Measurements from ENCODE around the gene PCBP3.
"Not testable (repeated sequence)": the region's sequence is repeated elsewhere in the genome, so short reads cannot be mapped to it uniquely, and the experiment has no call there.

The PCBP3 gene

DNA sequence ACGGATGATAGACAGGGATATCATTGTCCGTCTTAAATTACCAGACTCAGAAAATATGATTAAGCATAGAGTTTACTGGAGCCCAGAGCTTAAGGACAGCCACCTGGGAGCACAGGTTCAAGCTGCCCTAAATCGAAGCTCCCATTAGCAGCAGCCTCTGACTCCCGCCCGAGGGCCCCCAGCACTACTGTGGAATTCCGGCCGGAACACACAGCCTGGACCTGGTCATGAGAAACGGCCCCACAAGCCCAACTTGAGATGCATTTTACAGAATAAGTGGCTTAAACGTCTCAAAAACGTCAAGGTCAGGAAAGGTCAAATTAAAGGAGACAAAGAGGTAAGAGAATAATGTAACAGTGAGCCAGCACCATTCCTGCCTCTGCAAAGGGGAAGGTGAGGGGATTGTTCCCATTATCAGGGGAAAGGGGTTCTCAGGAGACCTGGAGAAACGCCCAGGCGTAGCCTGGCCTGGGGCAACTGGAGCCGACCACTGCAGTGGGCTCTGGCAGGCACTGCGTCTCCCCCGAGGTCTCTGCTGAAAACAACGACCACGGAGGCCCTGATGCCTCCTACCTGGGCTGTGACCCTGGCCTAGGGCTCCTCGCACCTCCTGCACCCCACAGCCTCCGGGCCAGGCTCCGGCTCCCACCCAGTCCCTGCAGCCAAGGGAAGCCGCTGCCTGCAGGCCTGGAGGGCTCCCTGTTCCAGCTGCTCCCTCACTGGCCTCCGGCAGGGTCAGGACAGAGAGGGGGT, 326.6 kb downstream of the PCBP3 start:
- no peak overlapping the region for H3K4me2 ChIP-seq (ENCODE audit: low read length)
- no peak overlapping the region for H3K4me3 ChIP-seq (ENCODE audit: low read length)
- H3K4me1 ChIP-seq (ENCODE audit: control insufficient read depth, insufficient read depth, low read length) = peaks cover 44% of the 10 kb centered on the region
- no peaks in the 10 kb centered on the region for H3K9me3 ChIP-seq (replicated peaks; ENCODE audit: low read length)
- H3K9ac ChIP-seq (ENCODE audit: low read depth, low read length) = no peak overlapping the region
- H3K27me3 ChIP-seq (ENCODE audit: control insufficient read depth, insufficient read depth, low read length) = no peaks in the 10 kb centered on the region
- H3K36me3 ChIP-seq (ENCODE audit: insufficient read depth, low read length) = no peaks in the 10 kb centered on the region

DNA sequence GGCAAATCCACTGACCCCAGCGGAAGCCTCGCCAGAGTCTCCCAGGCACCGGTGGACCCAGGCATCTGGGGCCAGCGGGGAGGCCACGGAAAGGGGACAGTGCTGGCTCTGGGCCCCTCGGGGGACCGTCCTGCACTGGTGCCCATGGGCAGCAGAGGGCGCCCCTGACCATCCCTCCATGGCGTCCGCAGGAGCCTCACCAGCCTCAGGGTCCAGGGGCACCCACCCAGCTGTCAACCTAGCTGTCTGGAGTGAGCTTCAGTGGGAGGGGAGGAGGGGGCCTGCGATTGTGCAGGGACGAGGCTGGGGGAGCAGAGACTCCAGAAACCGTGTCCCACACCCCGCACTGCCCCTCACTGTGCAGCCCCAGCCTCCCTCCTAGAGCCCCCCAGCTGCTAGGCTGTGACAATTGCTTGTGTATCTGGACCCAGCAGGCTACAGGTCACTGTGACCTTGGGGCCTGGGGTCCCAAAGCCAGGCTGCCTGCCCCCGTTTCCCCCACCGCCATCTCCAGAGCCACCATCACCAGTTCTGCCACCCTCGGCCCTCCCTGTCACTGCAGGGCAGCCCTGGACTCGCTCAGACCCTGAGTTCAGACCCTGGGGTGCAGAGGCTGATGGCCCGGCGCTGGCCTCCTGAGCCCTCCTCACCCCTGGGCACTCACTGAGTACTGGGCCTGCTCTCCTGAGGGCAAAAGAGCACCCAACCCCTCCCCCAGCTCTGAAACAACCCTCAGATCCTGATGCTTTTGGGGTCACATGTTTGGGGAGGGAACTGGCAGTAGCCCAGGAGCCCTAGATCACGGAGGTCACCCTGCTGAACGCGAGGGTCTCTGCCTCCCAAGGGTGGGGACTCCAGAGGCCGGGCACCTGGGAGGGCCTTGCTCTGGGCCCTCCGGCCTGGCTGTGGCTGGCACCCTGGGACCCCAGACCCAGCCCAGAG, 327.4 kb downstream of the PCBP3 start:
- Histone ChIP-seq H3K4me3 (ENCODE audit: low read length) (no peak overlapping the region), H3K9ac (ENCODE audit: low read depth, low read length) (no peak overlapping the region), H3K36me3 (ENCODE audit: insufficient read depth, low read length) (no peaks in the 10 kb centered on the region), H3K4me2 (ENCODE audit: low read length) (no peak overlapping the region), H3K4me1 (ENCODE audit: control insufficient read depth, insufficient read depth, low read length) (peaks cover 46% of the 10 kb centered on the region), H3K9me3 (replicated peaks; ENCODE audit: low read length) (no peaks in the 10 kb centered on the region), H3K27me3 (ENCODE audit: control insufficient read depth, insufficient read depth, low read length) (no peaks in the 10 kb centered on the region)

DNA sequence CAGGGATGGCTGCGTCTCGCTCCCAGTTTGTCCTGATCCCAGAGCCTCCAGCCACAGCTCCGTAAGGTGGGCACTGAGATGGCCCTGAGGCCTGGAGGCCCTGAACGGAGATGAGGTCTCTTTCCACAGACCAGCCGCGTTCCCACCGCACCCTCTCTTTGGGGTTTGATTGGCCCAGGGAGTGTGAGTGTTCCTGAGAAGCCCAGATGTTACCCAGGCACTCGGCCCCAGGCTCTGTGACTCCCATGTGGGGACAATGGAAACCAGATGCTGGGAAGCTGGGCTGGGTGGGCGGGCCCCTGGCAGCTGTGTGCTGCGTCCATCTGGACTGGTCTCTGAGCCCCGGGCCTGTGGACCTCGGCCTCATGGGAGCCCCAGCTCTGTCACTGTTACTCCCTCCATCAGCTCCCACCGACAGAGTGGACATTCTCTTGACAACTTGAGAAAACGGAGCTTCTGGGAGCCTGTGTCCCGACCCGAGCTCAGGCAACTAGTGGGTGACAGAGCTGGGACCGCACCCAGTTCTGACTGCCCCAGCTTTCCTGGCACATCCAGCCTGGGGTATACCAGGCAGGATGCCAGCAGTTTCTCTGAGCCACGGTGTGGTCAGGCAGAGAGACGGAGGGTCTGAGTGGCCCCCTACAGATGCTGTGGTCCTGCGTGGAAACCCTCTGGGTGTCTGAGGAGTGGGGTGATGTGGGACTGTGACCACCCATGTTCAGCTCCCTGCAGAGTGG, 328.3 kb downstream of the PCBP3 start:
- H3K9ac ChIP-seq (ENCODE audit: low read depth, low read length) = peak overlapping the region; percentile 79
- H3K27me3 ChIP-seq (ENCODE audit: control insufficient read depth, insufficient read depth, low read length) = no peaks in the 10 kb centered on the region
- H3K36me3 ChIP-seq (ENCODE audit: insufficient read depth, low read length) = no peaks in the 10 kb centered on the region
- H3K4me1 ChIP-seq (ENCODE audit: control insufficient read depth, insufficient read depth, low read length) = peaks cover 46% of the 10 kb centered on the region
- peak overlapping the region; percentile 81 for H3K4me2 ChIP-seq (ENCODE audit: low read length)
- no peaks in the 10 kb centered on the region for H3K9me3 ChIP-seq (replicated peaks; ENCODE audit: low read length)
- H3K4me3 ChIP-seq (ENCODE audit: low read length) = no peak overlapping the region

DNA sequence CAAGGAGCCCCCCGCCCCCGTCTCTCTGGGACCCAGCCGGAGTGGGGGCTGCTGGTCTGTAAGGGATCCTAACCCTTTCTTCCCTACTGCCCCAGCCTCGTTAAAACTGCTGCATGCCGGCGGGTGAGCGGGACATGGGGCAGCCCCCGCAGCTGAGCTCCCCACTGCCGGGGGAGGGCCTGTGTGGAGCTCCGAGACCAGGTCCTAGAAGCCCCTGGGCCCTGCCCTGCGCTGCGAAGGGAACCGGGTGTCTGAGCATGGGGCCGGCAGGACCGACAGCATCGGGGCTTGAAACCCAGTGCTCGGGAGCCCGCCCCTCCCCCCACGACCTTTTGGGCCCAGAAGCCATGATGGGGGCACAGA, 328.8 kb downstream of the PCBP3 start:
- Histone ChIP-seq H3K4me1 (ENCODE audit: control insufficient read depth, insufficient read depth, low read length) (peaks cover 46% of the 10 kb centered on the region), H3K4me2 (ENCODE audit: low read length) (peak overlapping the region; percentile 81), H3K36me3 (ENCODE audit: insufficient read depth, low read length) (no peaks in the 10 kb centered on the region), H3K4me3 (ENCODE audit: low read length) (peak overlapping the region; percentile 65), H3K27me3 (ENCODE audit: control insufficient read depth, insufficient read depth, low read length) (no peaks in the 10 kb centered on the region), H3K9ac (ENCODE audit: low read depth, low read length) (peak overlapping the region; percentile 79), H3K9me3 (replicated peaks; ENCODE audit: low read length) (no peaks in the 10 kb centered on the region)

DNA sequence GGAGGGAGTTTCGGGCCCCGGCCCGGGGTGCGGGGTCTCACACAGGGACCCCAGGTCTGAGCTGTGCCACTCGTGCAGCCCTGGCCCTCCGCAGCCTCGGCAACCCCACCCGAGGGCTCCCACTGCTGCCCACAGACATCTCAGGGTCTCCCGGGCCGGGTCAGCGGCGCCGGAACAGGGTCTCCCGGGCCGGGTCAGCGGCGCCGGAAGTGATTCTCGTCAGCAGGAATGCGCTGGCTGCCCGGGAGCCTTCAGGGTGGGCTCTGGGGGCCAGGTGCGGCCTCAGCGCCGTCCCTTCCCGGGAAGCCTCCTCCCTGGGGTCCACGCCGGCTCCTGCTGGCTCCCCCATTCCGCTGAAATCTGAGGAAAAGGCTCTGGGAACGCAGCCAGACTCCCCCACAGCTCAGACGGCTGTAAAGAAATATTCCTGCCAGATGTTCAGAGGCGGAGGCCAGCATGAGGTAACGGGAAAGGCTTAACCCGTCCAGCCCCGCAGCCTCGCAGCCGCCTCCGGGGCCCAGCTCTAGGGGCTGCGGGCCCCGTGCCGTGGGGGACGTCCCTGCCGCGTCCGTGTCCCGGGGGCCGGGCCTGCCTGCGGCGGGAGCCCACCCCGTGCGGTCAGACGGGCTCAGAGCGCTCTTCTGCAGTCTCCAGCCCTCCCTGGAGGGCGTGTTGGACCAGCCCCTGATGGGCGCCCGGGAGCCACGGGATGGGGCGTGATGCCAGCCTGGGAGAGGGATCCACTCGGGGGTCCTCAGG, 329.4 kb downstream of the PCBP3 start:
- Histone ChIP-seq H3K9ac (ENCODE audit: low read depth, low read length) (peak overlapping the region; percentile 79), H3K4me2 (ENCODE audit: low read length) (peak overlapping the region; percentile 81), H3K27me3 (ENCODE audit: control insufficient read depth, insufficient read depth, low read length) (no peaks in the 10 kb centered on the region), H3K9me3 (replicated peaks; ENCODE audit: low read length) (no peaks in the 10 kb centered on the region), H3K4me3 (ENCODE audit: low read length) (peak overlapping the region; percentile 65), H3K36me3 (ENCODE audit: insufficient read depth, low read length) (no peaks in the 10 kb centered on the region), H3K4me1 (ENCODE audit: control insufficient read depth, insufficient read depth, low read length) (peaks cover 46% of the 10 kb centered on the region)

DNA sequence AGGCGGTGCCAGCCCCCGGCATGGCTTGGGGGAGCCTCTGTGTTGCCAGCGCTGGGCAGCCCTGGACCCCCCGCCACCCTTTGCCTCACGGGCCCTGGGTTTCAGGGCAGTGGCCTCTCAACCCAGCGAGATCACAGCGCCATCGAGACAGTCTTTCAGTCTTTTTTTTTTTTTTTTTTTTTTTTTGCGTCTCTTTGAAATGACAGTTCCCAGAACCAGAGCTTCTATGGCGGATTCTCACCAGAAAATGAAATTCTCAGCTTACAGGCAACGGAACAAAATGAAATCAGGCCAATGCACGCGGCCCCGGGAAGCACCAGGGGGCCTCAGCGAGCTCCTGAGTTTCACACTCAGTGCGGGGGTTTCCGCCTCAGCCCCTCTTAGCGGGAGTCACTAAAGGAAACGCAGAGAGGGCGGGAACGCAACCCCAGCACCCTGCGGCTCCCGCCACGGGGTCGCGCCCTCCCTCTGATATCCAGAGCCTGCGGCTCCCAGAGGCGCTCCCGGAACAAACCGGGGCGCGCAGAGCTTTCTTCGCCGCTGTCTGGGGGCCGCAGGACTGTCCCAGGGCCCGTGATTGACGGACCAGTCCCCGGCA, 330.0 kb downstream of the PCBP3 start:
- H3K9me3 ChIP-seq (replicated peaks; ENCODE audit: low read length) = no peaks in the 10 kb centered on the region
- H3K36me3 ChIP-seq (ENCODE audit: insufficient read depth, low read length) = no peaks in the 10 kb centered on the region
- H3K4me1 ChIP-seq (ENCODE audit: control insufficient read depth, insufficient read depth, low read length) = peaks cover 46% of the 10 kb centered on the region
- peak overlapping the region; percentile 81 for H3K4me2 ChIP-seq (ENCODE audit: low read length)
- H3K9ac ChIP-seq (ENCODE audit: low read depth, low read length) = peak overlapping the region; percentile 79
- no peaks in the 10 kb centered on the region for H3K27me3 ChIP-seq (ENCODE audit: control insufficient read depth, insufficient read depth, low read length)
- H3K4me3 ChIP-seq (ENCODE audit: low read length) = peak overlapping the region; percentile 65

DNA sequence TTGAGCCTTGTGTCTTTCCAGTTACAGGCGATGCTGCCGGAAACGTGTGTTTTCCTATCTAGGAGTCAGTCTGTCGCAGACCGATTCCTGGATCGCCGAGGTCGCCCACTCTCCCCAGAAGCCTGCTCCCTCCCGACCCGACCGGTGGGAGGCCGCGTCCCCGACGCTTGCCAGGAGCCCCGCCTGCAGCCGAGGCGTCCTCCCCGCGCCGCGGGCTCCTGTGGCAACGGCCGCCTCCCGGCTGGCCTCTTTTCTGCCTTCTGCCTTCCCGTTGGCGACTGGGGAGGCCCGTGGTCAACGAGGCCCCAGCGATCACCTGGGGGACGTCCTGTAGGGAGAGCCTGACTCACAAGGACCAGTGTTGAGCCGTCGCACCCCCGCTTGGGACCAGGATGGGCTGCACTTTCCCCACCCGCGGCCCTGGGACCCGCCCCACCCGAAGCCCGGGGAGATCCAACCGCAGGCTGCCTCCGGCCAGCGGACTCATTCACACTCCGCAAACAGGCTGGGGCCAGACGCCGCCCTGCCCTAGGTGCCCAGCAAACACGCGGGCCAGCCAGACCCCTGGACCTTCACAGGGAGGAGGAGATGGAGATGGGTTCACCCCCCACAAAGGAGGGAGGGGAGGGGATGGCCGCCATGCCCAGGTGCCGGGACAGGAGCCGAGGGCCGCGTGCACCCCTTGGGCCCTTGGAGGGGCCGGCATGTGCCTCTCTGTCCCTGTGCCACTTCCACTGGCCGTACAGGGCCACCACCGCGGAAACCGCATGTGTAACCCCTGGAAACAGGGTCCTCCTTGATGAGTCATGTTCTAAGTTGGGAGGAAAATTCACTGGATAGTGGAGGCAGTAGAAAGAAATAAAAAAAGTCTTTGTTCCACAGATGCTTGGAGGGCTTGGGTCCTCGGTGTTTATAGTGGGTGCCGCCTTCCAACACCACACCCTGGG, 330.8 kb downstream of the PCBP3 start:
- Histone ChIP-seq H3K4me2 (ENCODE audit: low read length) (peak overlapping the region; percentile 81), H3K4me1 (ENCODE audit: control insufficient read depth, insufficient read depth, low read length) (peaks cover 46% of the 10 kb centered on the region), H3K4me3 (ENCODE audit: low read length) (peak overlapping the region; percentile 65), H3K27me3 (ENCODE audit: control insufficient read depth, insufficient read depth, low read length) (no peaks in the 10 kb centered on the region), H3K36me3 (ENCODE audit: insufficient read depth, low read length) (no peaks in the 10 kb centered on the region), H3K9ac (ENCODE audit: low read depth, low read length) (peak overlapping the region; percentile 79), H3K9me3 (replicated peaks; ENCODE audit: low read length) (no peaks in the 10 kb centered on the region)

DNA sequence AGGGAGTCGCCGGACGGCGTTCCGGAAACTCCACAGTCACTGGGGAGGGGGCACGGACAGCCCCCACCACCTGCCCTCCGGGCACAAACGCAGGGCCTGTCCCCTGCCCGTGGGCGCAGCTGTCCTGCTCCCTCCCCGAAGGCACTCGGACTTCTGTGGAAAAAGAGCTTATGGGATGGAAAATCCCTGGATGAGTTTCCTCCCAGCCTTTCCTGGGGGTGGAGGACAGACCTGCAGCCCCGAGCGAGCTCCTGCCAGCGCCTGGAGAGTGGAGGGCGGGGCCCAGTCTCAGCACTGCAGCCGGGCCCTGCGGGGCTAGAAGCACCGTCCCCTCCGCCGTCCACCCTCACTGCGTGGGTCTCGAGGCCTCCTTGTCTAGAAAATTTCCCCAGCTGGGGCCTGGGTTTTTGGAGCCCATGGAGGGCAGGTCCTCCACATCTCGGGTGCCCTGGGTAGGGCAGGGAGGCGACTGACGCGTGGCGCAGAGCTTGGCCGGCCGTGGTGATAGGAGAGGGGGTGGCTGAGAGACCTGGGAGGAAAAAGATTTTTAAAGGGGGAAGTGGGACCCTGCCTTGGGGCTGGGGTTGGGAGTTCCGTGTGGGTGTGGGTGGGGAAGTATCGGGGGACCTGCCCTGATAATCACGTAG, 331.6 kb downstream of the PCBP3 start:
- Histone ChIP-seq H3K9ac (ENCODE audit: low read depth, low read length) (peak overlapping the region; percentile 79), H3K27me3 (ENCODE audit: control insufficient read depth, insufficient read depth, low read length) (no peaks in the 10 kb centered on the region), H3K4me1 (ENCODE audit: control insufficient read depth, insufficient read depth, low read length) (peaks cover 46% of the 10 kb centered on the region), H3K9me3 (replicated peaks; ENCODE audit: low read length) (no peaks in the 10 kb centered on the region), H3K36me3 (ENCODE audit: insufficient read depth, low read length) (no peaks in the 10 kb centered on the region), H3K4me2 (ENCODE audit: low read length) (peak overlapping the region; percentile 81), H3K4me3 (ENCODE audit: low read length) (peak overlapping the region; percentile 65)

DNA sequence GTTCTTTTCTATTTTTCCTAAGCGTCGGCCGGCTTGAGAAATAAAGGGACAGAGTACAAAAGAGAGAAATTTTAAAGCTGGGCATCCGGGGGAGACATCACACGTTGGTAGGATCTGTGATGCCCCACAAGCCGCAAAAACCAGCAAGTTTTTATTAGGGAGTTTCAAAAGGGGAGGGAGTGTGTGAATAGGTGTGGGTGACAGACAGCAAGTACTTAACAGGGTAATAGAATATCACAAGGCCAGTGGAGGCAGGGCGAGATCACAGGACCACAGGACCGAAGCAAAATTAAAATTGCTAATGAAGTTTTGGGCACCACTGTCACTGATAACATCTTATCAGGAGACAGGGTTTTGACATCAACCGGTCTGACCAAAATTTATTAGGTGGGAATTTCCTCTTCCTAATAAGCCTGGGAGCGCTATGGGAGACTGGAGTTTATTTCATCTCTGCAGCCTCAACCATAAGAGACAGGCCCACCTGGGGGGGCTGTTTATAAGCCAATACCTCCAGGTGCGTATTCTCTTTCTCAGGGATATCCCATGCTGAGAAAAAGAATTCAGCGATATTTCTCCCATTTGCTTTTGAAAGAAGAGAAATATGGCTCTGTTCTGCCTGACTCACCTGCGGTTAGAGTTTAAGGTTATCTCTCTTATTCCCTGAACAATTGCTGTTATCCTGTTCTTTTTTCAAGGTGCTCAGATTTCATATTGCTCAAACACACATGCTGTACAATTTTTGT, 332.3 kb downstream of the PCBP3 start:
- not testable (repeated sequence) for H3K9me3 ChIP-seq (replicated peaks; ENCODE audit: low read length); H3K9ac ChIP-seq (ENCODE audit: low read depth, low read length); H3K27me3 ChIP-seq (ENCODE audit: control insufficient read depth, insufficient read depth, low read length); H3K4me3 ChIP-seq (ENCODE audit: low read length); H3K36me3 ChIP-seq (ENCODE audit: insufficient read depth, low read length); H3K4me2 ChIP-seq (ENCODE audit: low read length)
- peaks cover 47% of the 10 kb centered on the region for H3K4me1 ChIP-seq (ENCODE audit: control insufficient read depth, insufficient read depth, low read length)
